GM12874 (cell line): ENCODE results near the gene LRRC8E.
A peak's percentile ranks its signal among the peaks of the same experiment; 100 is the strongest.

Experiments used
- CTCF ChIP-seq: IDR thresholded peaks from 2 replicates; pipeline ENCODE4 v1.5.1; 2011; ENCODE audit warnings: low read depth, mild to moderate bottlenecking, control low read depth, low read length, moderate library complexity; ENCODE audit not compliant: insufficient read depth

LRRC8E gene

DNA sequence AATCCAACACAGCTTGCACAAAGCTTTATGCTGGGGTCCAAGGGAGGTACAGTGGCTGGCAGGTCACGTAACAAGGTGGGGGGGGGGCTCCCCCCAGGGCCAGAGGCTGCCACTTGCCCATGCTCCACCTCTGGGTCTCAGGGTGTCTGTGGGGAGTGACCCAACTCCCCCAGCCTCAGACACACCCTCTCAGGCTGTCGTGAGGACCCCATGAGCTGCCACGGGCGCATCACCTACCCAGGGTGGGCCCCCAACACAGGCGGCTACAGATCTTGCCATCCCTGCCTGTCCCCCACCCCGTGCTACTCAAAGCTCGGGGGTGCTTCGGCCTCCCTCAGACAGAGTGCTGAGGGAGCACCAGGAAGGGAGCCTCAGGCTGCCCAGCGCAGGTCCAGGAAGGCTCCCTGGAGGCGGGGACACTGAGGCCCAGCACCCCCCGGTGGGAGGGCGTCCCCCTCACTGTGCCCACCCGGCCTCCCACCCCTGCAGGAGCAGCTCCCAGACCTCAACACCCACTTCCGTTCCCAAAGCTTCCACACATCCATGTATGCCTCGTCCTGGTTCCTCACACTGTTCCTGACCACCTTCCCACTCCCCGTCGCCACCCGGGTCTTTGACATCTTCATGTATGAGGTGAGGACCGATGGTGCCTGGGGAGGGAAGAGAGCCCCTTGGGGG lies 37.2 kb upstream of the LRRC8E start:
- no peak for TF ChIP-seq CTCF

DNA sequence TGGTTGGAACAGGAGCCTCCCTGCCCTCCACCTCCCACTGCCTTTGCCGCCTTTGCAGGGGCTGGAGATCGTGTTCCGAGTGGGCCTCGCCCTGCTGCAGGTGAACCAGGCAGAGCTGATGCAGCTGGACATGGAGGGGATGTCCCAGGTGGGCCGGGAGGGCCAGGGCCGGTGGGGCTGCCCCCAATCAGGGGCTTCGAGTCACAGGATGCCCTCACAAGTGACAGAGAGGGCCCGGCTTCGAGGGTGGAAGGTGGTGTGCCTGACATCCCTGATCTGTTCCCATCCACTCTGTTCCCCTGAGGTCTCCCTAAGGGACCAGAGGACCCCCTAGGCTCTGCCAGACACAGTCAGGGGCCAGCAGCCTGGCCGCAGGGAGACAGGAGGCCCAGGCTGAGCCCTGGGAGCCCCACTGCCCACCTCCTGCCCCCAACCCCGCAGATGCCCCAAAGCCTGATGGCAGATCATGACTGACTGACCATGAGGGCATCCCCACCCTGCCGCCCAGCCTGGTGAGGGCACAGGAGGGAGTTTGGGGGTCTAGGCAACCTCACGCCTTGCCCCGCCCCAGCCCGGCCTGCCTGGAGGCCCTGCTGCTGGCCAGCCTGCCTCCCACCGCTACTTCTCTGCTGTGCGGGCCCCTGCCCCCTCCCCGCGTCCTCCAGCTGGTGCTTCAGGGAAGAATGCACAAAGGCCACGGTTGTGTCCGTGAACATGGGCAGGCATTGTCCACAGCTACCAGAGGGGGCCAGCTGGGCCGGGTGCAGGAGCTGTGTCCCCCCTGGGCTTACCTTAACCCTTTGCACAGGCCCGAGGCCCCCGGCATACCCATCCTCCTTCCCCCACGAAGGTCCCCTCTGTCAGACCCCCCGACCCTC lies 36.4 kb upstream of the LRRC8E start:
- no peak for TF ChIP-seq CTCF

DNA sequence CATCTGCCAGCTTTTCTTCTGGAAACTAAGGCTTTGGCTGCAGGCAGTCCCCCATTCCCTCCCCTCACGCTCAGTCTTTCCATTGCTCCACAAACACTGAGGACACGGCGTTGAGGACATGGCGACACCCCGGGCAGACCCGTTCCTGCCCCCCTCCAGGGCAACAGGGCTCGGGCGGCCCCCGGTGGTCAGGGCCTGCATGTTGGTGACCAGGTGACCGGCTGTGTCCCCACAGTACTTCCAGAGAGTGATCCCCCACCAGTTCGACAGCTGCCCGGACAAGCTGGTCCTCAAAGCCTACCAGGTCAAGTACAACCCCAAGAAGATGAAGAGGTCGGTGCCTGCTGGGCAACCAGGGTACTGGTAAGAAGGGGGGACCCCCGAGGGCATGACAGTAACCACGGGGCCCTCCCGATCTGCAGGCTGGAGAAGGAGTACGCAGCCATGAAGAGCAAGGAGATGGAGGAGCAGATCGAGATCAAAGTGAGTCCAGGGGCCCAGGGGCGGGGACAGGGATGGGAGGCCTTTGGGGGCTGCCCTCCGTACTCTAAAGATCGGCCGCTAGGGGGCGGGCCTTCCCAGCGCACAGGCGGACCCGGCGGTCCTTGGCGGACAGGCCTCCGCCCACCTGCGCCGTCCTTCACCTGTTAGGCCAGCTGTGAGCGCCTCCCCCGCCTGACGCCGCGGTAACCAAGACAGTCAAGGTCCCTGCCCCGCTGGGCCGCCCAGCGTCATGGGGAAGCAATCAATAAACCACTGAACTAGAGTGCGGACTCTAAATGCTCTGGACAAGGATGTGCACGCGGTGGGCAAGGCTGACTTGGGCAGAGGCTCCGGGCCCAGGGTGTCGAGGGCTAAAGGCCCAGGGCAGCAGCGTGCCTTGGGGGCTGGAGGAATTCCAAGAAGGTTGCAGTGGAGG lies 35.2 kb upstream of the LRRC8E start:
- TF ChIP-seq CTCF = peak; percentile 94

DNA sequence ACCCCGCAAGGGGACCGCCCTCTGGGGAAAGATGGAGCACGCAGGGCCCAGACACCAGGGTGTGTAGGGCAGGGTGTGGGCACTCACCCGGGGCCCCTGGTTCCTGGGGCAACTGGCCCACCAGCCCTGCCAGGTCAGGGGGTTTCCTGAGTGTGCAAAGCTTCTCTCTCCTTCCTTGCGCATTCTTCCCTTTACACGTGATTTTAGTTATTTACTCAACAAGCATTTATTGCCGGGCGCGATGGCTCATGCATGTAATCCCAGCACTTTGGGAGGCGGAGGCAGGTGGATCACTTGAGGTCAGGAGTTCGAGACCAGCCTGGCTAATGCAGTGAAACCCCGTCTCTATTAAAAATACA lies 34.6 kb upstream of the LRRC8E start:
- TF ChIP-seq CTCF = no peak

GRCh38 chr19:7855426-7856108 lies 32.7 kb upstream of the LRRC8E start:
- no peak for TF ChIP-seq CTCF

GRCh38 chr19:7856109-7856591 lies 32.2 kb upstream of the LRRC8E start:
- no peak for TF ChIP-seq CTCF
